Gastrocnemius medialis (tissue), 4 donors: ENCODE data around the gene CDC20. TPM values are rescaled to one million over a fixed set of nuclear protein-coding genes. Genes with fewer than 3 reads are reported as not detected.

Experiments used
- ATAC-seq, 2 donors: fragments of 150-250 bp; one replicate each; pipeline ENCODE4 v1.9.1; 2016
- DNase-seq, 2 donors: peaks; one replicate each; pipeline ENCODE4 v3.0.0-alpha.2; 2019
- H3K27ac ChIP-seq, 4 donors: fragments of 200-600 bp; sonication (generic); 1 replicate in 1 of 4; 2 replicates in 3 of 4; pipeline ENCODE4 v1.5.1; 2016 to 2018; ENCODE audit warnings: mild to moderate bottlenecking in 2 of 4, moderate library complexity in 1 of 4
- H3K27me3 ChIP-seq, 3 donors: fragments of 200-600 bp; sonication (generic) in 2 of 3; 1 replicate in 1 of 3; 2 replicates in 2 of 3; pipeline versions ENCODE4 v1.5.1 to v1.6.0; 2016 to 2019; ENCODE audit warnings: mild to moderate bottlenecking in 1 of 3, moderate library complexity in 1 of 3
- H3K36me3 ChIP-seq, 2 donors: fragments of 200-600 bp; sonication (generic) in 1 of 2; one replicate each; pipeline ENCODE4 v1.5.1; 2017 to 2018
- H3K4me1 ChIP-seq, 2 donors: fragments of 200-600 bp; sonication (generic) in 1 of 2; one replicate each; pipeline ENCODE4 v1.5.1; 2016 to 2017; ENCODE audit warnings: mild to moderate bottlenecking in 2 of 2
- H3K4me3 ChIP-seq, 4 donors: fragments of 200-600 bp; sonication (generic) in 3 of 4; 1 replicate in 1 of 4; 2 replicates in 3 of 4; pipeline ENCODE4 v1.5.1; 2016 to 2019; ENCODE audit warnings: mild to moderate bottlenecking in 2 of 4
- H3K9me3 ChIP-seq, 3 donors: fragments of 200-600 bp; sonication (generic) in 2 of 3; 1 replicate in 1 of 3; 2 replicates in 2 of 3; pipeline ENCODE4 v1.5.1; 2016 to 2019
- CTCF ChIP-seq, 5 experiments: fragments of 450-650 bp in 3 of 5; fragments of 200-600 bp in 2 of 5; sonication (generic) in 2 of 5; IDR thresholded peaks in 4 of 5; conservative IDR thresholded peaks in 1 of 5; 1 replicate in 4 of 5; 2 replicates in 1 of 5; pipeline ENCODE4 v1.5.1; 2016 to 2019; ENCODE audit warnings: antibody characterized with exemption in 5 of 5, mild to moderate bottlenecking in 3 of 5, moderate library complexity in 3 of 5
- POLR2A ChIP-seq, 2 donors: fragments of 450-650 bp; IDR thresholded peaks; one replicate each; pipeline ENCODE4 v1.6.1; 2017; ENCODE audit warnings: antibody characterized with exemption in 2 of 2, mild to moderate bottlenecking in 2 of 2, moderate library complexity in 2 of 2
- in situ Hi-C, 4 donors: fragments of 200-750 bp; cut with MboI; loops; one replicate each; pipeline versions ENCODE4 v1.15.0 to v1.8.0; 2017; ENCODE audit warnings: low sequenced_read_pairs in 4 of 4
- intact Hi-C: fragments of 100-400 bp; cut with DNase I; formaldehyde crosslinking; loops from one replicate; pipeline ENCODE4 v1.15.1; 2023; ENCODE audit warnings: low total_unique reads
- total RNA-seq, 4 donors: library from RNA; depleted of rRNA; stranded (reverse); fragments of >200 nt; gene quantifications; one replicate each; pipeline versions ENCODE4 v1.1.0 to v1.2.3, GENCODE V29; 2016

Gene CDC20
- total RNA-seq, 4 donors from 2014 or later = 0.46 to 2.4 (median 0.76) TPM

GRCh38 chr1:43383449-43383848 lies 24.7 kb downstream of the CDC20 start:
- H3K4me1 ChIP-seq = peaks cover 9 to 10% of the 10 kb centered on the region in 2 donors
- no peak overlapping the region for H3K27ac ChIP-seq
- ATAC-seq = no peak
- no peaks in the 10 kb centered on the region for H3K9me3 ChIP-seq
- H3K36me3 ChIP-seq = peaks cover 0 to 71% of the 10 kb centered on the region in 2 donors
- no peak for DNase-seq
- in situ Hi-C loops (no loop called here), intact Hi-C loops (loop anchor here (1.0 kb wide), 1 partner anchor 158 kb away; no protein-coding TSS in a partner anchor)
- TF ChIP-seq CTCF (IDR thresholded peaks at IDR 0.05 in 4 of 5, conservative IDR thresholded peaks at IDR 0.05 in 1 of 5) (peak in 2 of 5 experiments; percentile 8 to 26), POLR2A (IDR thresholded peaks at IDR 0.05) (no peak)
- no peak overlapping the region for H3K4me3 ChIP-seq
- no peaks in the 10 kb centered on the region for H3K27me3 ChIP-seq

GRCh38 chr1:43386676-43387075 lies 27.9 kb downstream of the CDC20 start:
- DNase-seq (no peak), ATAC-seq (no peak)
- intact Hi-C loops (no loop called here), in situ Hi-C loops (no loop called here)
- no peak for TF ChIP-seq CTCF (IDR thresholded peaks at IDR 0.05 in 4 of 5, conservative IDR thresholded peaks at IDR 0.05 in 1 of 5)
- no peak for TF ChIP-seq POLR2A (IDR thresholded peaks at IDR 0.05)
- Histone ChIP-seq H3K9me3 (no peaks in the 10 kb centered on the region), H3K27me3 (no peaks in the 10 kb centered on the region), H3K4me3 (no peak overlapping the region), H3K4me1 (peaks cover 25 to 26% of the 10 kb centered on the region in 2 donors), H3K36me3 (peaks cover 0 to 64% of the 10 kb centered on the region in 2 donors), H3K27ac (no peak overlapping the region)

- Histone ChIP-seq H3K27me3 (no peaks in the 10 kb centered on the region), H3K27ac (no peak overlapping the region), H3K36me3 (peaks cover 0 to 50% of the 10 kb centered on the region in 2 donors), H3K4me1 (peaks cover 25 to 26% of the 10 kb centered on the region in 2 donors), H3K9me3 (no peaks in the 10 kb centered on the region), H3K4me3 (peak overlapping the region in 1 of 4 donors; percentile 96)
- in situ Hi-C loops (no loop called here), intact Hi-C loops (loop anchor here (2.0 kb wide), 2 partner anchors 29 to 39 kb away; partner anchors contain the start of gene CDC20)
- no peak for TF ChIP-seq CTCF (IDR thresholded peaks at IDR 0.05 in 4 of 5, conservative IDR thresholded peaks at IDR 0.05 in 1 of 5)
- TF ChIP-seq POLR2A (IDR thresholded peaks at IDR 0.05) = no peak
- no peak for ATAC-seq
- DNase-seq = no peak
These were observed 29.3 kb downstream of the CDC20 start for GRCh38 chr1:43387976-43388599.

GRCh38 chr1:43388613-43389012 lies 29.8 kb downstream of the CDC20 start:
- Histone ChIP-seq H3K4me3 (peak overlapping the region; percentile 81 to 96 (median 92)), H3K4me1 (peaks cover 25 to 26% of the 10 kb centered on the region in 2 donors), H3K9me3 (no peaks in the 10 kb centered on the region), H3K36me3 (peaks cover 0 to 46% of the 10 kb centered on the region in 2 donors), H3K27me3 (no peaks in the 10 kb centered on the region), H3K27ac (peak overlapping the region; percentile 88 to 94 (median 90))
- DNase-seq (no peak), ATAC-seq (no peak)
- intact Hi-C loops = loop anchor here (1.0 to 2.0 kb wide), 3 partner anchors 20 to 40 kb away; partner anchors contain the start of genes CDC20 and ELOVL1
- TF ChIP-seq POLR2A (IDR thresholded peaks at IDR 0.05) (no peak), CTCF (IDR thresholded peaks at IDR 0.05 in 4 of 5, conservative IDR thresholded peaks at IDR 0.05 in 1 of 5) (no peak)
- in situ Hi-C loops = no loop called here
